HG03039 (cell line): Measurements from ENCODE around the gene PIGP.
"Not testable (repeated sequence)": the region's sequence is repeated elsewhere in the genome, so short reads cannot be mapped to it uniquely, and the experiment has no call there.

Source experiments
- ATAC-seq: cut with Tn5 transposase; IDR thresholded peaks from one replicate; pipeline ENCODE4 v1.9.1; 2021; ENCODE audit warnings: mild to moderate bottlenecking, moderate library complexity; ENCODE audit not compliant: unreplicated experiment

The PIGP gene

GRCh38 chr21:37076087-37076850 lies 3.4 kb upstream of the PIGP start:
- no peak for ATAC-seq

- no peak for ATAC-seq
Measured at GRCh38 chr21:37075214-37075770, 2.4 kb upstream of the PIGP start.

- no peak for ATAC-seq
Measured at GRCh38 chr21:37074546-37074945, 1.7 kb upstream of the PIGP start.

DNA sequence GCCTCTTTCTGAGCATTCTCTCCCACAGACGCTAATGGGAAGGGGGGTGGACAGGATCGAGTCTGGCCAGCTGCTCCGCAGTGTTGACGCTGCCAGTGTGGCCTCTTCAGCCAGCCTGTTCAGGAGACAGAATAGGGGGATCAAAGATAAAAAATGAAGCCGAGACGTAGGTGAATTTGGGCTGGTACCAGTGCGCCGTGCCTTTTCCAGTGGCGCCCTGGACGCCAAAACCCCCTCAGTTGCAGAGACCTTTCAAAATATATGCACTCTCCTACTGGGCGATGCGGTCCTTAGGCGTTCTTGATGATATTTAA lies 1.3 kb upstream of the PIGP start:
- no peak for ATAC-seq

DNA sequence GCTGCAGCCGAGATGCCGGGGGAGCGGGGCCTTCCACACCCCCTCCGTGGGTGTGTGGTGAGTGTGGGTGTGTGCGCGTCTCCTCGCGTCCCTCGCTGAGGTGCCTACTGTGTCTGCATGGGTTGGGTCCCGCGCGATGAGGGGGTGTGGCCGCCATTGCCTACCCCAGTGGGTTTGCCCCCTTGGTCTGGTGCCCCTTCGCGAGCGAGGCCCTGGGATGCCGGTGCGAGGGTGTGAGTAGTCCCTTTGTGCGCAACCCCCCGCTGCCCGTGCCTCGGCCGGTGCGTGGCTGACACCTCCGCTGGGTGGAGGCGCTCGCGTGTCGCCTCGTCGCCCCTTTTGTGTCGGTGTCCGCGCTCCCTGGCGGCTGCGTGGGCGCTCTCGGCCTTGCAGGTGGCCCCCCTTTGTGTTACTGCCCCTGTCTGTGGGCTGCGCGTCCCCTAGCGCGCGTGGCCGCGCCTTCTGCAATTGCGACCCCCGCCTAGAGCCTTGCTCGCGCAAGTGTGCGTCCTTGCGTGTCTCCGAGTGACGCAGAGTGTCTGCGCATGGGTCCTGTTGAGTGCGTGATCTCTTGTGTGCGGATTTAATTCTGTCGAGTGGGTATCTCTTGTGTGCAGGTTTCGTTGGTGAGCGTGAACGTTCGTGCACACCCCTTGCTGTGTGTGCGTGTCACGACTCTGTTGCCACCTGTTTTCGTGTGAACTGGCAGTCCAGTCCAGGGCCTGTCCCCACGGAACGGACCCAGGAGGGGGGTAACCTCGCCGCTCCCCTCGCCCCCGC lies 736 bp upstream of the PIGP start:
- peak; percentile 23 for ATAC-seq

DNA sequence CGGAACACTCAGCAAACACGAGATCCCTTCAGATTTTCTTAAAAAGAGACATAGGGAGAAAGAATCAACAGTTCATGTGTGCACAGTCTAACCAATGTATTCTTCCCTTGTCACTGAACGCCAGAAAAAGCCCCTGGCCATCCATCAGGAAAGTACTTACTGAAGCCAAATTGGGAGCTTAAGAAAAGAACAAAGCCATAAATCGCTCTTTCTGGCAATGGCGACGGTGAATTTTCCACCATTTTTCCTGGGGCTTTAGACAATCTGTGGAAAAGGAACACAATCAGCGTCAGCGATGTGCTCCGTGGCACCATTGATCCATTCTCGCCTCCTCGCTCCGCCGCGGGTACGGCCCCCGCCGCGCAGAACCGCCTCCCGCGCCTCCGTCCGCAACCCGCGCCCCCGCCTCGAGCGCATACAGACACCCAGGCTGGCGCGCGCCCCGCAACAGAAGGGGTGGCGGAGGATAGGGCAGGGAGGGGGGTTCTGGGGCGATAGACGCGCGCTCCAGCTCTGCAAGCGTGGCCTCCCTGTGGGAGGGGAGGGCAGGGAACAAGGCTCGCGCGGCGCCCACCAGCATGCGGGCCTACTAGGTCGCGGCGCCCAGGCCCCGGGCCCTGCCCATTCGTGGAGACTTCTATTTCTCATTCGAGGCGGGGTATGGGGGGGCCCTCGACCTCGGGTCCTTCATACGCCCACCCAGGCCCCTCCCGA lies 440 bp downstream of the PIGP start:
- ATAC-seq: peak; percentile 35

- no peak for ATAC-seq
Measured at GRCh38 chr21:37071561-37072273, 1.2 kb downstream of the PIGP start.

DNA sequence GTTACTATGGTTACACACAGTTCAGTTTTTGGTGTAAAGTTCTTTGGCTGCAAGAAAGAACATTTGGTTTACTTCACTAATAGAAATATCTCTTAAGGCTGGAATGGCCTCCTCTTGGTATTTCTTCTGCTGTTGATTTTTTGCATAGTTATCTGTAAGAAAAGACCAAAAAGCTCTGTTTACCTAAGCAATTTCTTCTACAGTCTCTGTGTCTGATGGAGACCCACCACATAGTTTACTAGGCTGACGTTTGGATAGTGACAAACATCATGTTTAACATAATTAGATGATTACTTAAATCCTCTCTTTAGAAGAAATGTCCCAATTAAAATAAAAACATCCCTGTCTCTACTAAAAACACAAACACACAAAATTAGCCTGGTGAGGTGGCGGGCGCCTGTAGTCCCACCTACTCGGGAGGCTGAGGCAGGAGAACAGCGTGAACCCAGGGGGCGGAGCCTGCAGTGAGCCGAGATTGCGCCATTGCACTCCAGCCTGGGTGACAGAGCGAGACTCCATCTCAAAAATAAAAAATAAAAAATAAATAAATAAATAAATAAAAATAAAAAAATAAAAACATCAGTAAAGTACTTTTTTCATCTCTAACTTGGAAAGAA lies 7.2 kb downstream of the PIGP start:
- no peak for ATAC-seq

GRCh38 chr21:37064841-37065240 lies 8.0 kb downstream of the PIGP start:
- ATAC-seq: no peak

DNA sequence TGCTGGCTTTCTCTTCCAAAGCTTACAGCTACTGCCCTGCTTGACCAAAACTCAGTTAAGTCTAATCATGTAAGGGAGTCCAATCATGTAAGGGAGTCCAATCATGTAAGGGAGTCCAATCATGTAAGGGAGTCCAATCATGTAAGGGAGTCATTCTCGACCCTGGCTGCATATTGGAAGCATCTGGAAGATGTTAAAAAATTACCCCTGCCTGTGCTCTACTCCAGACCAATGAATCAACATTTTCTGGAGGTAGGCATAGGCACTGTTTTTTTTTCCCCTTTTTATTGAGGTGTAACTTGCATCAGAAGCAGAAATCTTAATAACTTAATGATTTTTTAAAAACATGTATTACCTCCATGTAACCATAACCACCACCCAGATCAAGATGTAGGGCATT lies 9.4 kb downstream of the PIGP start:
- no peak for ATAC-seq

DNA sequence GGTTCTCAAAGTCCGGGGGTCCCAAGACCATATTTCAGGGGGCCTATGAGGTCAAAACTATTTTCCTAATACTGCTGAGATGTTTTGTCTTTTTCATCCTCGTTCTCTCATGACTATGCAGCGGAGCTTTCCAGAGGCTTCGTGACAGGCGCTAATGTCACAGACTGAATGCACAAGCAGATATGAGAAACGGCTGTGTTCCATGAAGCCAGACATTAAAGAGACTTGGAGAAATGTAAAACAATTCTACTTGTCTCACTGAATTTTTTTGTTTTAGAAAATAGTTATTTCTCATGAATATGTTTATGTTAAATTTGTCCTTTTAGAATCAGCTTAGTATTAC lies 10.3 kb downstream of the PIGP start:
- no peak for ATAC-seq

GRCh38 chr21:37061926-37062592 lies 10.8 kb downstream of the PIGP start:
- no peak for ATAC-seq

DNA sequence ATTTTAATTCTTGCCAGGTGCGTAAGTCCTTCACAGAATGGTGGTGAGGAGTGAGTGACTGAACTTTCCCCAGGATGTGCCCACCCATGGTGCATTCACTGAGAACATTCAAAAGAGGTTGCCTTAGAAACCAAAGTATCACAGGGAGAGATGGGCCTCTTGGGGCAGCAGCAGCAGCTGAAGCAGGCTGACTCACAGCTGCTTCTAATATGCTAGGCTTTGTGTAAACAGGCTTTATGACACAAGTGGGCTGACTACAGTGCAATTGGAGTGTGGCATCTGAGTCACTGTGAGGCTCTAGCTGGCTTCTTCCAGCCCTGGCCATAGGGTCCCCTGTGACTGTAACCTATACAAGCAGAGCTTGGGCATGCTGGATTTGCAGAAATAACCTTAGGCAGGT lies 12.6 kb downstream of the PIGP start:
- no peak for ATAC-seq

DNA sequence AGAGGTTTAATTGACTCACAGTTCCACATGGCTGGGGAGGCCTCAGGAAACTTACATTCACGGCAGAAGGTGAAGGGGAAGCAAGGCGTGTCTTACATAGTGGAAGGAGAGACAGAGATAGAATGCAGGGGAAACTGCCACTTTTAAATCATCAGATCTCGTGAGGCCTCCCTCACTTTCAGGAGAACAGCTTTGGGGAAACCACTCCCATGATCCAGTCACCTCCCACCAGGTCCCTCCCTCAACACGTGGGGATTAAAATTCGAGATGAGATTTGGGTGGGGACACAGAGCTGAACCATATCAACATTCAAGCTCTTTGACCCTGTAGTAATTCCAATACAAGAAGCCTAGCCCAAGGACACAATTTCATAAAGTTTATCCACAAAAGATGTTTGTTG lies 13.7 kb downstream of the PIGP start:
- ATAC-seq: no peak

- ATAC-seq: no peak
Measured at GRCh38 chr21:37058261-37058660, 14.6 kb downstream of the PIGP start.

GRCh38 chr21:37057614-37058013 lies 15.3 kb downstream of the PIGP start:
- ATAC-seq: no peak

DNA sequence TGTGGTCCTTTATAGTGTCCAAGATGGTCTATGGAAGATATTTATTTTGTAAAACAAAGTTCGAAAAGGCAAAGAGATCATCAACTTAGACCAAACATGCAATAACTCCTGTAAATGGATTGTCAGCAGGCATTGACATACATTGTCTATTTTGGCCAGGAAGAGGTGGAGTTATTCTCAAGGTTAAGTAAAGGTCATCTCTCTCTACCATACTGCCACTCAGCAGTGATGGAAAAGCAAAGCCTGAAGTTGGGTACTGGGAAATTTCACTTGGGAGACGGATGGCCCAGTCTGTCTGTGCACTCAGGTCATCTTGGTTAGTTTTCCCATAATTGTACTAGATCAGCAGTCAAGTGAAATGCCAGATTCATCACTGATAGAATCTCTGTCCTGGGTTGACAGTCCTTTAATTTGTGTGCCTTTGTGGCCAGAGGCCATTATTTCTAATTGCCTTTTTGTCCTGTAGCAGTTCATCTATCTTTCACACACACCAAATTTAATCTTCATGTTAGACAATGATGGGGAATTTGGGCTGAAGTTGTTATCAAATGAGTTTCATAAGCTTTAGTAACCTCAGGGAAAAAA lies 17.5 kb downstream of the PIGP start:
- ATAC-seq: no peak

DNA sequence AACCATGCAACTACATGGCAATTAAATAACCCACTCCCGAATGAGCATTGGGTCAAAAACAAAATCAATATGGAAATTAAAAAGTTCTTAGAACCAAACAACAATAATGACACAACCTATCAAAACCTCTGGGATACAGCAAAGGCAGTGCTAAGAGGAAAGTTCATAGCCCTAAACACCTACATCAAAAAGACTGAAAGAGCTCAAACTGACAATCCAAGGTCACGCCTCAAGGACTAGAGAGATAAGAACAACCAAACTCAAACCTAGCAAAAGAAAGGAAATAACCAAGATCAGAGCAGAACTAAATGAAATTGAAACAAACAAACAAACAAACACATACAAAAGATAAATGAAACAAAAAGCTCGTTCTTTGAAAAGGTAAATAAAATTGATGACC lies 23.1 kb downstream of the PIGP start:
- not testable (repeated sequence) for ATAC-seq

DNA sequence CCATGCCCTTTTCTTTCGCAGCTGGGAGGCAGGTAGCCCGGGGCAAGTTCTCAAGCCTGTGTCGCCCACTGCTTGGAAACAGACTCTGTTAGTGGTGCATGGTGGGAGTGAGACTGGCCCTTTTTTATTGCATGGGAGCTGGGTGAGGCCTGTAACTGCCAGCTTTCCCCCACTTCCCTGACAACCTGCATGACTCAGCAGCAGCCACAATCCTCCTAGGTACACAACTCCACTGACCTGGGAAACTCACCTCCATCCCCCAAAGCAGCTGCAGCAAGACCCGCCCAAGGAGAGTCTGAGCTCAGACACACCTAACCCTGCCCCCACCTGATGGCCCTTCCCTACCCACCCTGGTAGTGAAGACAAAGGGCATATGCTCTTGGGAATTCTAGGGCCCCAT lies 25.8 kb downstream of the PIGP start:
- no peak for ATAC-seq

GRCh38 chr21:37045556-37045955 lies 27.3 kb downstream of the PIGP start:
- no peak for ATAC-seq
